Panc1 (cell line): ENCODE measurements around the gene PLA1A. TPM values are rescaled to one million over a fixed set of nuclear protein-coding genes. Genes with fewer than 3 reads are reported as not detected.

Experiments used
- ATAC-seq: fragments of 200-7000 bp; cut with Tn5 transposase; 2 replicates; pipeline ENCODE4 v1.9.1; 2020; ENCODE audit warnings: mild to moderate bottlenecking, moderate library complexity
- BruUV-seq: library from RNA; stranded (reverse); fragments of 400-500 nt; replicated peaks from 2 replicates; lab custom pipeline; 2021; lab: Mats Ljungman, UMichigan
- CTCF ChIA-PET: fragments of 300-600 bp; sonication (Branson Sonifier 250); formaldehyde crosslinking; loops from one replicate; lab custom pipeline; 2022; ENCODE audit warnings: antibody characterized with exemption; lab: Charles Lee
- POLR2A ChIA-PET: fragments of 300-600 bp; sonication (Branson Sonifier 250); formaldehyde crosslinking; loops from one replicate; lab custom pipeline; 2022; ENCODE audit warnings: antibody characterized with exemption; lab: Charles Lee
- DNase-seq: peaks from one replicate; pipeline ENCODE4 v3.0.0-alpha.2; 2010; ENCODE audit warnings: low read depth, low spot score
- H3K27ac ChIP-seq: 2 replicates; pipeline ENCODE4 v1.5.1; 2011; ENCODE audit warnings: mild to moderate bottlenecking, low read length, inconsistent platforms
- H3K27me3 ChIP-seq: fragments of 200-500 bp; sonication (Bioruptor generic); 2 replicates; pipeline ENCODE4 v1.6.0; 2014; ENCODE audit warnings: low read length, inconsistent platforms; ENCODE audit not compliant: control insufficient read depth, insufficient read depth
- H3K36me3 ChIP-seq: fragments of 200-500 bp; sonication (Bioruptor generic); 2 replicates; pipeline ENCODE4 v1.5.1; 2014; ENCODE audit warnings: inconsistent platforms, mild to moderate bottlenecking, low read length, moderate library complexity; ENCODE audit not compliant: control insufficient read depth, insufficient read depth
- H3K4me1 ChIP-seq: 2 replicates; pipeline ENCODE4 v1.5.1; 2011; ENCODE audit warnings: inconsistent platforms, mild to moderate bottlenecking, low read length, moderate library complexity; ENCODE audit not compliant: control insufficient read depth, insufficient read depth
- H3K4me3 ChIP-seq, 2 experiments: 2 replicates each; pipeline ENCODE4 v1.5.1; 2011 to 2012; ENCODE audit warnings: low read depth in 2 of 2, low read length in 2 of 2, mild to moderate bottlenecking in 2 of 2, inconsistent platforms in 1 of 2, moderate library complexity in 1 of 2
- H3K9me3 ChIP-seq: fragments of 200-500 bp; sonication (Bioruptor generic); 2 replicates; pipeline ENCODE4 v1.5.1; 2014; ENCODE audit warnings: low read depth, mild to moderate bottlenecking, inconsistent platforms, low read length, moderate library complexity; ENCODE audit not compliant: control insufficient read depth, insufficient read depth
- CTCF ChIP-seq: fragments of 450-650 bp; IDR thresholded peaks from 2 replicates; pipeline ENCODE4 v1.5.1; 2017; ENCODE audit warnings: mild to moderate bottlenecking
- POLR2AphosphoS5 ChIP-seq: IDR thresholded peaks from 2 replicates; pipeline ENCODE4 v1.6.1; 2012; ENCODE audit warnings: mild to moderate bottlenecking, low read depth, low read length, moderate library complexity
- REST ChIP-seq, 2 experiments: IDR thresholded peaks; 2 replicates each; pipeline ENCODE4 v1.6.1; 2011 to 2012; ENCODE audit warnings: low read depth in 2 of 2, control low read depth in 1 of 2, low read length in 1 of 2, mild to moderate bottlenecking in 1 of 2, moderate library complexity in 1 of 2; ENCODE audit not compliant: insufficient read depth in 1 of 2
- SIN3A ChIP-seq: IDR thresholded peaks from 2 replicates; pipeline ENCODE4 v1.6.1; 2012; ENCODE audit warnings: low read depth, mild to moderate bottlenecking, low read length, moderate library complexity, borderline replicate concordance; ENCODE audit not compliant: insufficient read depth
- TCF7L2 ChIP-seq: IDR thresholded peaks from 2 replicates; pipeline ENCODE4 v1.6.1; 2011; ENCODE audit warnings: mild to moderate bottlenecking, low read depth, low read length, inconsistent platforms
- in situ Hi-C: cut with HindIII; loops from 2 replicates; pipeline ENCODE4 v1.10.0; 2016; ENCODE audit warnings: low sequenced_read_pairs, low pct_unique_long_range_greater_than_20kb
- intact Hi-C: fragments of 100-400 bp; cut with micrococcal nuclease; formaldehyde crosslinking; loops from one replicate; pipeline ENCODE4 v1.10.0; 2022; ENCODE audit not compliant: unreplicated experiment
- total RNA-seq: library from RNA; stranded (reverse); gene quantifications from one replicate; pipeline ENCODE4 v1.2.1, GENCODE V29; 2021; ENCODE audit not compliant: unreplicated experiment

Gene PLA1A
- total RNA-seq, 1 experiment from 2014 or later = not detected

GRCh38 chr3:119601154-119601553 is 3.5 kb downstream of the PLA1A start:
- Histone ChIP-seq H3K9me3 (no peaks in the 10 kb centered on the region), H3K4me3 (no peak overlapping the region), H3K27ac (no peak overlapping the region), H3K36me3 (no peaks in the 10 kb centered on the region), H3K27me3 (peaks cover 6% of the 10 kb centered on the region; the same call in 1 of the 2 replicates), H3K4me1 (no peaks in the 10 kb centered on the region)
- in situ Hi-C loops = no loop called here
- no peak for DNase-seq
- TF ChIP-seq REST (IDR thresholded peaks at IDR 0.05; ENCODE audit: insufficient read depth in 1 of 2, low read depth in 2 of 2, low read length in 1 of 2) = no peak
- TF ChIP-seq SIN3A = no peak
- no peak for TF ChIP-seq POLR2AphosphoS5
- TF ChIP-seq CTCF = no peak
- TF ChIP-seq TCF7L2 = no peak
- CTCF ChIA-PET = no interaction called here
- intact Hi-C loops = no loop called here
- POLR2A ChIA-PET = no interaction called here
- BruUV-seq = no TSS peak
- ATAC-seq = no peak

- no TSS peak for BruUV-seq
- POLR2A ChIA-PET = interaction anchor here (0.5 kb wide), 1 partner anchor 77 kb away, joined by 3 read pairs; no protein-coding TSS in a partner anchor
- ATAC-seq = no peak
- Histone ChIP-seq H3K27ac (no peak overlapping the region), H3K9me3 (no peaks in the 10 kb centered on the region), H3K4me1 (no peaks in the 10 kb centered on the region), H3K4me3 (no peak overlapping the region), H3K27me3 (peaks cover 8% of the 10 kb centered on the region), H3K36me3 (no peaks in the 10 kb centered on the region)
- intact Hi-C loops = no loop called here
- in situ Hi-C loops = no loop called here
- CTCF ChIA-PET = no interaction called here
- no peak for DNase-seq
- no peak for TF ChIP-seq REST (IDR thresholded peaks at IDR 0.05; ENCODE audit: insufficient read depth in 1 of 2, low read depth in 2 of 2, low read length in 1 of 2)
- TF ChIP-seq CTCF = no peak
- TF ChIP-seq SIN3A = no peak
- no peak for TF ChIP-seq POLR2AphosphoS5
- no peak for TF ChIP-seq TCF7L2
Measured at GRCh38 chr3:119602676-119603075, 5.0 kb downstream of the PLA1A start.
